ENCODE measurements around the gene ZDHHC23. TPM values are rescaled to one million over a fixed set of nuclear protein-coding genes. Genes with fewer than 3 reads are reported as not detected.

The ZDHHC23 gene
- total RNA-seq (2014; rRNA removed; shearing (Covaris generic)): 4.4 and 6.4 TPM in 2 replicates

- Histone ChIP-seq H3K27me3 (ENCODE audit: control insufficient read depth, insufficient read depth, low read length) (peaks cover 14% of the 10 kb centered on the region), H3K36me3 (replicated peaks; ENCODE audit: control insufficient read depth, insufficient read depth, low read length) (no peaks in the 10 kb centered on the region), H3K4me3 (ENCODE audit: insufficient read depth, low read depth, low read length) (peak within 1 kb of the TSS; percentile 72)
- peak; percentile 92 for DNase-seq
Measured at GRCh38 chr3:113947372-113948014, at the start of gene ZDHHC23. TSS of gene ZDHHC23 (plus strand) at chr3:113948013. CDS start at chr3:113948803, 790 bp downstream.

GRCh38 chr3:113898892-113899291 lies 48.9 kb upstream of the ZDHHC23 start:
- no peaks in the 10 kb centered on the region for H3K36me3 ChIP-seq (replicated peaks; ENCODE audit: control insufficient read depth, insufficient read depth, low read length)
- no peaks in the 10 kb centered on the region for H3K27me3 ChIP-seq (ENCODE audit: control insufficient read depth, insufficient read depth, low read length)
- no peak overlapping the region for H3K4me3 ChIP-seq (ENCODE audit: insufficient read depth, low read depth, low read length)
- DNase-seq: no peak

- no peak for DNase-seq
- no peaks in the 10 kb centered on the region for H3K36me3 ChIP-seq (replicated peaks; ENCODE audit: control insufficient read depth, insufficient read depth, low read length)
- no peaks in the 10 kb centered on the region for H3K27me3 ChIP-seq (ENCODE audit: control insufficient read depth, insufficient read depth, low read length)
- no peak overlapping the region for H3K4me3 ChIP-seq (ENCODE audit: insufficient read depth, low read depth, low read length)
Measured at GRCh38 chr3:113906568-113907140, 41.2 kb upstream of the ZDHHC23 start.

GRCh38 chr3:113908133-113908532 lies 39.7 kb upstream of the ZDHHC23 start:
- Histone ChIP-seq H3K27me3 (ENCODE audit: control insufficient read depth, insufficient read depth, low read length) (no peaks in the 10 kb centered on the region), H3K36me3 (replicated peaks; ENCODE audit: control insufficient read depth, insufficient read depth, low read length) (no peaks in the 10 kb centered on the region), H3K4me3 (ENCODE audit: insufficient read depth, low read depth, low read length) (no peak overlapping the region)
- no peak for DNase-seq

GRCh38 chr3:113910966-113911365 lies 36.8 kb upstream of the ZDHHC23 start:
- Histone ChIP-seq H3K27me3 (ENCODE audit: control insufficient read depth, insufficient read depth, low read length) (no peaks in the 10 kb centered on the region), H3K4me3 (ENCODE audit: insufficient read depth, low read depth, low read length) (no peak overlapping the region), H3K36me3 (replicated peaks; ENCODE audit: control insufficient read depth, insufficient read depth, low read length) (no peaks in the 10 kb centered on the region)
- DNase-seq: no peak

- Histone ChIP-seq H3K36me3 (replicated peaks; ENCODE audit: control insufficient read depth, insufficient read depth, low read length) (no peaks in the 10 kb centered on the region), H3K27me3 (ENCODE audit: control insufficient read depth, insufficient read depth, low read length) (no peaks in the 10 kb centered on the region), H3K4me3 (ENCODE audit: insufficient read depth, low read depth, low read length) (no peak overlapping the region)
- DNase-seq: peak; percentile 41
Measured at GRCh38 chr3:113912552-113913236, 35.1 kb upstream of the ZDHHC23 start.

- Histone ChIP-seq H3K4me3 (ENCODE audit: insufficient read depth, low read depth, low read length) (no peak overlapping the region), H3K27me3 (ENCODE audit: control insufficient read depth, insufficient read depth, low read length) (no peaks in the 10 kb centered on the region), H3K36me3 (replicated peaks; ENCODE audit: control insufficient read depth, insufficient read depth, low read length) (no peaks in the 10 kb centered on the region)
- DNase-seq: no peak
Measured at GRCh38 chr3:113914646-113915045, 33.2 kb upstream of the ZDHHC23 start.

GRCh38 chr3:113927556-113927955 lies 20.3 kb upstream of the ZDHHC23 start:
- H3K4me3 ChIP-seq (ENCODE audit: insufficient read depth, low read depth, low read length): no peak overlapping the region
- H3K27me3 ChIP-seq (ENCODE audit: control insufficient read depth, insufficient read depth, low read length): no peaks in the 10 kb centered on the region
- DNase-seq: no peak
- H3K36me3 ChIP-seq (replicated peaks; ENCODE audit: control insufficient read depth, insufficient read depth, low read length): no peaks in the 10 kb centered on the region

GRCh38 chr3:113946831-113947230 lies 982 bp upstream of the ZDHHC23 start:
- DNase-seq: no peak
- Histone ChIP-seq H3K27me3 (ENCODE audit: control insufficient read depth, insufficient read depth, low read length) (peaks cover 14% of the 10 kb centered on the region), H3K4me3 (ENCODE audit: insufficient read depth, low read depth, low read length) (peak overlapping the region; percentile 72), H3K36me3 (replicated peaks; ENCODE audit: control insufficient read depth, insufficient read depth, low read length) (no peaks in the 10 kb centered on the region)

GRCh38 chr3:113948015-113948917 lies 453 bp downstream of the ZDHHC23 start:
- peak overlapping the region; percentile 72 for H3K4me3 ChIP-seq (ENCODE audit: insufficient read depth, low read depth, low read length)
- peaks cover 14% of the 10 kb centered on the region for H3K27me3 ChIP-seq (ENCODE audit: control insufficient read depth, insufficient read depth, low read length)
- peak; percentile 87 for DNase-seq
- H3K36me3 ChIP-seq (replicated peaks; ENCODE audit: control insufficient read depth, insufficient read depth, low read length): no peaks in the 10 kb centered on the region

GRCh38 chr3:113952921-113953320 lies 5.1 kb downstream of the ZDHHC23 start:
- peaks cover 2% of the 10 kb centered on the region for H3K36me3 ChIP-seq (replicated peaks; ENCODE audit: control insufficient read depth, insufficient read depth, low read length)
- H3K27me3 ChIP-seq (ENCODE audit: control insufficient read depth, insufficient read depth, low read length): peaks cover 14% of the 10 kb centered on the region
- H3K4me3 ChIP-seq (ENCODE audit: insufficient read depth, low read depth, low read length): no peak overlapping the region
- DNase-seq: no peak

- no peak for DNase-seq
- peaks cover 7% of the 10 kb centered on the region for H3K27me3 ChIP-seq (ENCODE audit: control insufficient read depth, insufficient read depth, low read length)
- H3K36me3 ChIP-seq (replicated peaks; ENCODE audit: control insufficient read depth, insufficient read depth, low read length): peaks cover 2% of the 10 kb centered on the region
- no peak overlapping the region for H3K4me3 ChIP-seq (ENCODE audit: insufficient read depth, low read depth, low read length)
Measured at GRCh38 chr3:113953677-113954076, 5.9 kb downstream of the ZDHHC23 start.

- Histone ChIP-seq H3K27me3 (ENCODE audit: control insufficient read depth, insufficient read depth, low read length) (peaks cover 2% of the 10 kb centered on the region; the same call in 1 of the 2 replicates), H3K4me3 (ENCODE audit: insufficient read depth, low read depth, low read length) (no peak overlapping the region), H3K36me3 (replicated peaks; ENCODE audit: control insufficient read depth, insufficient read depth, low read length) (peaks cover 5% of the 10 kb centered on the region)
- no peak for DNase-seq
Measured at GRCh38 chr3:113954091-113954685, 6.4 kb downstream of the ZDHHC23 start.

GRCh38 chr3:113963879-113964278 lies 16.1 kb downstream of the ZDHHC23 start:
- no peak overlapping the region for H3K4me3 ChIP-seq (ENCODE audit: insufficient read depth, low read depth, low read length)
- no peak for DNase-seq
- peaks cover 3% of the 10 kb centered on the region for H3K36me3 ChIP-seq (replicated peaks; ENCODE audit: control insufficient read depth, insufficient read depth, low read length)
- no peaks in the 10 kb centered on the region for H3K27me3 ChIP-seq (ENCODE audit: control insufficient read depth, insufficient read depth, low read length)
